ENCODE measurements around the gene LLGL2. TPM values are rescaled to one million over a fixed set of nuclear protein-coding genes. Genes with fewer than 3 reads are reported as not detected.

Gene LLGL2
- total and polyA plus RNA-seq, 9 donors: 0.20 to 45.4 (median 15.1) TPM

- H3K4me1 ChIP-seq (ENCODE audit: insufficient read depth): no peaks in the 10 kb centered on the region
- 87 to 88% (median 87%) methylated on average over 15 of the region's 15 CpGs for WGBS, 3 donors
- no peaks in the 10 kb centered on the region for H3K27me3 ChIP-seq
- no peak overlapping the region for H3K27ac ChIP-seq
- intact Hi-C loops (cut with DNase I): loop anchor here in 1 of 4 donors (5.0 kb wide), 1 partner anchor 47 kb away; no protein-coding TSS in a partner anchor
- no peak overlapping the region for H3K4me3 ChIP-seq
- no peaks in the 10 kb centered on the region for H3K9me3 ChIP-seq
- H3K36me3 ChIP-seq: no peaks in the 10 kb centered on the region
- no peak for DNase-seq
- TF ChIP-seq EP300 (IDR thresholded peaks at IDR 0.05): no peak
- no peak for TF ChIP-seq POLR2A (IDR thresholded peaks at IDR 0.05)
- TF ChIP-seq CTCF (IDR thresholded peaks at IDR 0.05): no peak
Measured at GRCh38 chr17:75535119-75535537, 9.6 kb downstream of the LLGL2 start.

GRCh38 chr17:75535871-75536270 is 10.4 kb downstream of the LLGL2 start:
- DNase-seq: no peak
- H3K9me3 ChIP-seq: no peaks in the 10 kb centered on the region
- 91 to 94% (median 94%) methylated on average over 8 of the region's 8 CpGs for WGBS, 3 donors
- H3K4me1 ChIP-seq (ENCODE audit: insufficient read depth): no peaks in the 10 kb centered on the region
- intact Hi-C loops (cut with DNase I): loop anchor here in 1 of 4 donors (5.0 kb wide), 1 partner anchor 46 kb away; no protein-coding TSS in a partner anchor
- H3K4me3 ChIP-seq: no peak overlapping the region
- H3K27me3 ChIP-seq: no peaks in the 10 kb centered on the region
- TF ChIP-seq POLR2A (IDR thresholded peaks at IDR 0.05) (no peak), EP300 (IDR thresholded peaks at IDR 0.05) (no peak), CTCF (IDR thresholded peaks at IDR 0.05) (no peak)
- H3K27ac ChIP-seq: no peak overlapping the region
- no peaks in the 10 kb centered on the region for H3K36me3 ChIP-seq

GRCh38 chr17:75536366-75536765 is 10.9 kb downstream of the LLGL2 start:
- WGBS, 3 donors: 84 to 87% (median 86%) methylated on average over 10 of the region's 10 CpGs
- TF ChIP-seq POLR2A (IDR thresholded peaks at IDR 0.05): no peak
- no peak for TF ChIP-seq CTCF (IDR thresholded peaks at IDR 0.05)
- no peak for TF ChIP-seq EP300 (IDR thresholded peaks at IDR 0.05)
- H3K27ac ChIP-seq: no peak overlapping the region
- H3K4me1 ChIP-seq (ENCODE audit: insufficient read depth): no peaks in the 10 kb centered on the region
- H3K4me3 ChIP-seq: no peak overlapping the region
- intact Hi-C loops (cut with DNase I): loop anchor here in 1 of 4 donors (5.0 kb wide), 1 partner anchor 46 kb away; no protein-coding TSS in a partner anchor
- H3K27me3 ChIP-seq: no peaks in the 10 kb centered on the region
- DNase-seq: no peak
- no peaks in the 10 kb centered on the region for H3K36me3 ChIP-seq
- no peaks in the 10 kb centered on the region for H3K9me3 ChIP-seq

GRCh38 chr17:75539967-75540729 is 14.7 kb downstream of the LLGL2 start:
- H3K4me3 ChIP-seq: no peak overlapping the region
- H3K9me3 ChIP-seq: no peaks in the 10 kb centered on the region
- 79 to 90% (median 83%) methylated on average over 12 to 13 of the region's 13 CpGs for WGBS, 3 donors
- no peaks in the 10 kb centered on the region for H3K36me3 ChIP-seq
- intact Hi-C loops (cut with DNase I): loop anchor here in 1 of 4 donors (5.0 kb wide), 1 partner anchor 42 kb away; no protein-coding TSS in a partner anchor
- no peak for TF ChIP-seq CTCF (IDR thresholded peaks at IDR 0.05)
- no peaks in the 10 kb centered on the region for H3K27me3 ChIP-seq
- no peaks in the 10 kb centered on the region for H3K4me1 ChIP-seq (ENCODE audit: insufficient read depth)
- no peak overlapping the region for H3K27ac ChIP-seq
- DNase-seq: no peak
